Stimulated activated naive CD8-positive, alpha-beta T cell treated with anti-CD3 and anti-CD28 coated beads, Interleukin-15, Interleukin-2, amounts not matched to agents 100 U/mL and 50 U/mL, for 24 hours (primary cell): ENCODE data around the gene CIROP.

ENCODE experiments used
- ATAC-seq: fragments of 150-1000 bp; cut with Tn5 transposase; one replicate; pipeline ENCODE4 v1.10.0; 2021
- DNase-seq: peaks from one replicate; pipeline ENCODE4 v3.0.0; 2021

Gene CIROP

GRCh38 chr14:23093526-23093925 is 11.3 kb downstream of the CIROP start:
- DNase-seq (no peak), ATAC-seq (no peak)

- DNase-seq (no peak), ATAC-seq (no peak)
These were observed 11.7 kb downstream of the CIROP start for GRCh38 chr14:23093104-23093503.

- no peak for DNase-seq
- no peak for ATAC-seq
These were observed 13.2 kb downstream of the CIROP start for GRCh38 chr14:23091294-23092225.

- DNase-seq (no peak), ATAC-seq (no peak)
These were observed 14.5 kb downstream of the CIROP start for GRCh38 chr14:23090254-23090636.

- DNase-seq (no peak), ATAC-seq (no peak)
These were observed 15.1 kb downstream of the CIROP start for GRCh38 chr14:23089498-23090253.

GRCh38 chr14:23086565-23086964 is 18.2 kb downstream of the CIROP start:
- no peak for ATAC-seq
- no peak for DNase-seq

GRCh38 chr14:23085458-23085857 is 19.3 kb downstream of the CIROP start:
- DNase-seq (no peak), ATAC-seq (no peak)

GRCh38 chr14:23080474-23080873 is 24.3 kb downstream of the CIROP start:
- no peak for DNase-seq
- no peak for ATAC-seq

GRCh38 chr14:23079716-23080115 is 25.1 kb downstream of the CIROP start:
- DNase-seq (no peak), ATAC-seq (no peak)

- ATAC-seq (peak; percentile 57), DNase-seq (no peak)
These were observed 26.1 kb downstream of the CIROP start for GRCh38 chr14:23078692-23079116.

- no peak for ATAC-seq
These were observed 26.8 kb downstream of the CIROP start for GRCh38 chr14:23077962-23078361.

GRCh38 chr14:23076785-23077408 is 27.9 kb downstream of the CIROP start:
- ATAC-seq = peak; percentile 21

More at GRCh38 chr14:23077962-23078361, 26.8 kb downstream of the CIROP start:
- no peak for DNase-seq

GRCh38 chr14:23074906-23075305 is 29.9 kb downstream of the CIROP start:
- no peak for DNase-seq
- no peak for ATAC-seq

More at GRCh38 chr14:23076785-23077408, 27.9 kb downstream of the CIROP start:
- no peak for DNase-seq

GRCh38 chr14:23071921-23072539 is 32.8 kb downstream of the CIROP start:
- ATAC-seq = no peak
- DNase-seq = no peak

GRCh38 chr14:23071244-23071920 is 33.4 kb downstream of the CIROP start:
- ATAC-seq (peak; percentile 95), DNase-seq (peak; percentile 78)

- no peak for DNase-seq
- no peak for ATAC-seq
These were observed 34.3 kb downstream of the CIROP start for GRCh38 chr14:23070262-23071129.

- ATAC-seq (no peak), DNase-seq (no peak)
These were observed 35.4 kb downstream of the CIROP start for GRCh38 chr14:23069413-23069806.

- peak; percentile 71 for DNase-seq
- ATAC-seq = peak; percentile 84
These were observed 35.9 kb downstream of the CIROP start for GRCh38 chr14:23068789-23069412.

GRCh38 chr14:23067847-23068788 is 36.7 kb downstream of the CIROP start:
- ATAC-seq (no peak), DNase-seq (no peak)
